ENCODE measurements around the gene PTPRZ1.

- TF ChIP-seq POLR2A (IDR thresholded peaks at IDR 0.05) (no peak), POLR2AphosphoS5 (IDR thresholded peaks at IDR 0.05) (no peak), CTCF (IDR thresholded peaks at IDR 0.05) (no peak)
Observed at GRCh38 chr7:121882731-121883130, 9.8 kb downstream of the PTPRZ1 start.

Data from prostate gland (tissue), 2 donors.